Activated CD4-positive, CD25-positive, alpha-beta regulatory T cell treated with anti-CD3 and anti-CD28 coated beads, Interleukin-2, amount 50 U/mL, for 16 hours (primary cell): ENCODE measurements around the gene KCNJ1.

Experiments
- DNase-seq: peaks from one replicate; pipeline ENCODE4 v3.0.0-alpha.2; 2020; ENCODE audit warnings: low read depth, low spot score

KCNJ1 gene

DNA sequence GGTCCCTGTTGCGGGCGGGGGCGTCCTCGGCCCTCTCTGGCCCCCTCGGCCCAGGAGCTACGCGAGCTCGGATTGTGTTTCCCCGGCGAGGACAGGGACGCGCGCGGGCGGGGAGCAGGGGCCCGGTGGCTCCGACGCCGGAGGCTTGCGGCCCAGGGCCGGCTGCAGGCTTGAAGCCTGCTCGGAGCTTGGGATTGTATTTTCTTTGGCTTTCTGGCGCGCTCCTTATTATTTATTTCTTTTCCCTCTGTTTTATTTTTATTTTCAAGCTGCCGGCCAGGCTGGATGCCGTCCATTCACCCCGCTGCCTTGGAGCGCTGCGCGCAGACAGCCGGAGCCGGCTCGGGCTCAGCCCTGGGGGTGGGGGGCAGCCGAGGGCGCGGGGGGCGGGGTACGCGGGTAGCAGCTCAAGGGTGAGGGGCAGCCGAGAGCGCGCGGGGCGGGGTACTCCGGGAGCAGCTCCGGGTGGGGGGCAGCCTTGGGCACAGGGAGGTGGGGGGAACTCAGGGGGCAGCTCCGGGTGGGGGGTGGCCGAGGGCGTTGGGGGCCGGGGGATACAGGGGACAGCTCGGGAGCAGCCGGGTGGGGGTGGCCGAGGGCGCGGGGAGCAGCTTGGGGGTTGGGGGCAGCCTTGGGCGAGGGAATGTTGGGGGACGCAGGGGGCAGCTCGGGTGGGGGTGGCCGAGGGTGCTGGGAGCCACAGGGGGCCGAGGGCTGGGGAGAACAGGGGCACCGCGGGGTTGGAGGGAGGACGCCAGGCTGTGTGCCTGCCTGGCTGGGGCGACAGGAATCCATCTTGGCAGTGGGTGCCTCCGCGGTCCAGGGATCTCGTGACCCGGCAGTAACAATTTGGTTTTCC, 42.7 kb downstream of the KCNJ1 start:
- DNase-seq: no peak

DNA sequence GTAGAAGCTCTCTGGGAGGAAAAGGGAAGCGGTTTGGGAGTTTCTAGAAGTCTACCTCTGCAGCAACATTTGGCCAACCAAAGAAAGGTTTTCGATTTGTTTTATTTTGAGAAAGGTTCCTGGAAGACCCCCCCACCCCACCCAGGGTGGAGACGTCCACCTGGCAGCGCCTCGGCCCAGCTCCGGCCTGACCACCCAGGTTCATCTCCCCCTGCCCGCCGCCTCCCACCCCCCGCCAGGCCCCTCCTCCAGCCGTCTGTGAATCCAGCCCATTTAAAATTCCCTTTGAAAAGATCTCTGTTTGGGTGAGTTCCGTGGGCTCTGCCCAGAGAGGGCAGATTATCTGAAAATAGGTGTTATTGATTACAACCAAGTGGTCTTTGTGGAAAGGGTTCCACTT, 43.3 kb downstream of the KCNJ1 start:
- DNase-seq: no peak

DNA sequence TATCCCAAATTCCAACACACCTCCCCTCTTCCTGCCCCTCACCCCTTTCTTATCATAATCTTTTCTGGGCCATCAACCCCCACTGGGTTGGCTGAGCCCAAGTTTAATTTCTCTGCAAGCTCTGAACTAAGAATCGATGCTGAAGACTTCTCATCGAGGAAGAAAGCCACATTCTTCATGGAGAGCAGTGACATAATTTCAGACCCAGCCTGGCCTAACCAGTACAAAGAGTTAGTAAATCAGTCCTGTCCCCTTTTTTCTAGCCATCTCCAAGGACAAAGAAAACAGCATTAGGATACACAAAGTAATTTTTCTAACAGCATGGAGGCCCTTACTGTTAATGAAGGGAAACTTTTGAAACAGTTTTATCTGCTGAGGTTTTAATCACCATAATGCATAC, 45.0 kb downstream of the KCNJ1 start:
- no peak for DNase-seq

DNA sequence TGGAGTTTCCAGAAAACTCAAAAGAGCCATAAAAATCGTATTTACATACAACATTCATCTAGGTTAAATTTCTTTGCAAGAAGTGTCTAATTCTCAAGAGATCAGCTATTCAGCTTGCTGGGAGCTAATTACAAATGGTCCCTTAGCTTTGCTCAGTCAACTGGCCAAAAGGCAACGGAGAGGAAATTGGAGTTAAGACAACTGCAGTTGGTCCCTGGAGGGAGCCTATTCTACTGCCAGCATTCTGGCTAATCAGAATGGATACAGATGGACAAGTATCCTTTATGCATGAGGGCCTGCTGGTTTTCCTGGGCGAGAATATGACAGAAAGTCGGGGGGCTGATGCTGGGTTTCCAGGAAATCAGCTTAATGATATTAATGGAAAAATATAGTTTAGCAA, 45.5 kb downstream of the KCNJ1 start:
- no peak for DNase-seq

DNA sequence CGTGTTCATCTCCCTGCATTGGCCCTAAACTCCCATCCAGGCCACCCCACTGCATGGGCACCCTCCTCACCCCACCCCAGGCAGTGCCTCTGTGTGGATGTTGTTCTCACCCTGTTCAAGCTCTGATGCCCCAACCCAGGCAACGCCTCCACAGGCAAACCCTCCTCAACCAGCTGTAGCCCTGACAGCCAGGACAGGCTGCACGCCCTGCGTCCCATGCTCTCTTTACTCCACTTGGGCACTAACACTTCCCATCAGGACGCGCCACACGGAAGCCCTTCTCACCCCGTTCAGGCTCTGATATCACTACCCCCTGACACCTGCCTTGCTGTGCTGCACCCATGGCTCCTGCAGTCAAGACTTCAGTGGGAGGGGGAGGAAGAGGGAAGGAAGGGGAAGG, 47.9 kb downstream of the KCNJ1 start:
- DNase-seq: no peak

DNA sequence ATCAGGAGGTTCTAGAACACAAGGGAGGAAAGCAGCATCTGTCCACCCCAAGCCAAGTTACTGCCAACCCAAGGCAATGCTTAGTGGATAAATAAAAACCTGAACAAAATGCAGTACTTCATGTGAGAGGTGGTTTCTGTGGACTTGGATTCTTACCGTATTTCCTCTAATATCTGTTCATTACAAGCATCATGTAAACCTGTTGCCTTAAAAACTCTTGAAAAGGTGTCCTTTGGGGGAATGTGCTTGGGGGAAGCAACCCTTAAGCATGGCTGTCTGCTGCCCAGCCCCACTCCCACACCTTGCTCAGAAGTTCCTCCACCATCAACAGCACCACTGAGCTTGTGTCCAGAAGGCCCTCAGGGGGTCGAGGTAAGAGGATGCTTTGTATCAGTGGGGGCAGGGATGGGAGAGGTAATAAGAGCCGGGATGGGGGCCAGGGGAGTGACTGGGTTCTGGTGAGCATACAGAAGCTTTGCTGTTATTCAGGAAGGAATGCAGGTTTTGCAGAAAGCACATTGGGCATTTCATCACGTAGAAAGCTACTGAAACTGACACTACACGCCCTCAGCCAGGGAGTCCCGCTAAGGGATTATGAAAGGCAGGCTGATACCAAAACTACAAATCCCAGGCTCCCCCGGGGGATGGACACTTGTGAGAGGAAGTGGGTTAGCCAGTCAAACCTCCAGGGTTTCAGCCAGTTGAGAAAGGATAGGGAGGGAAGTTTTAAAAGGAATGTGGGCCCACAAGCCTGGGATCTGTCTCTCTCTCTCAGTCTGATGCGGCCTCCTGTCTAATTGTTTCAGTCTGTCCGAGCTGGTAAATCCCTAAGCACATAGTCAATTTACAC, 52.0 kb downstream of the KCNJ1 start:
- DNase-seq: no peak

DNA sequence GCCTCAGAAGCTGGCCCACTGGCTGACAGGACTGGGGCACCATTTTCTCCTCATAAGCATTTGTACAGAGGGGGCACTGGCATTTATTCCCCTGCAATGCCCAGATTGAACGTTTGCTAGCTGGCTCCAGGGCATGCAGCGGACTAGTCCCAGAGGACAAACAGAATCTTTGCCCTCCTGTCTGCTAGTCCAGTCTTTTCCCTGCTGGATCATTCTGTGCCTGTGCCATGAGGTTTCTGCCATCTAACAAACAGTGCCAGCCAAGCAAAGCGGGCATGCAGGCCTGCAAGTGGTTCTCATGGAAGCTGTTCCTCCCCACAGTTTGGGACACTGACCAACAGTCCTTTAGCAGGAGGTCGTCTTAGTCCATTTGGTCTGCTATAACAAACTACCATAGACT, 53.4 kb downstream of the KCNJ1 start:
- DNase-seq: no peak

DNA sequence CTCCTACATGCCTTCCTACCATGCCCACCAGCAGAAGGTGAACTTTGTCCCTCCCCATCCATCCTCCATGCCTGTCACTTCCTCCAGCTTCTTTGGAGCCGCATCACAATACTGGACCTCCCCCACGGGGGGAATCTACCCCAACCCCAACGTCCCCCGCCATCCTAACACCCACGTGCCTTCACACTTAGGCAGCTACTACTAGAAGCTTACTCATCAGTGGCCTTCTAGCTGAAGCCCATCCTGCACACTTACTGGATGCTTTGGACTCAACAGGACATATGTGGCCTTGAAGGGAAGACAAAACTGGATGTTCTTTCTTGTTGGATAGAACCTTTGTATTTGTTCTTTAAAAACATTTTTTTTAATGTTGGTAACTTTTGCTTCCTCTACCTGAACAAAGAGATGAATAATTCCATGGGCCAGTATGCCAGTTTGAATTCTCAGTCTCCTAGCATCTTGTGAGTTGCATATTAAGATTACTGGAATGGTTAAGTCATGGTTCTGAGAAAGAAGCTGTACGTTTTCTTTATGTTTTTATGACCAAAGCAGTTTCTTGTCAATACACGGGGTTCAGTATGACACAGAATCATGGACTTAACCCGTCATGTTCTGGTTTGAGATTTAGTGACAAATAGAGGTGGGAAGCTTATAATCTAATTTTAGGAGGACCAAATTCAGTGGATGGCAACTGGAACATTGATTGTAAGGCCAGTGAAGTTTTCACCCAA, 56.1 kb downstream of the KCNJ1 start:
- DNase-seq: no peak

DNA sequence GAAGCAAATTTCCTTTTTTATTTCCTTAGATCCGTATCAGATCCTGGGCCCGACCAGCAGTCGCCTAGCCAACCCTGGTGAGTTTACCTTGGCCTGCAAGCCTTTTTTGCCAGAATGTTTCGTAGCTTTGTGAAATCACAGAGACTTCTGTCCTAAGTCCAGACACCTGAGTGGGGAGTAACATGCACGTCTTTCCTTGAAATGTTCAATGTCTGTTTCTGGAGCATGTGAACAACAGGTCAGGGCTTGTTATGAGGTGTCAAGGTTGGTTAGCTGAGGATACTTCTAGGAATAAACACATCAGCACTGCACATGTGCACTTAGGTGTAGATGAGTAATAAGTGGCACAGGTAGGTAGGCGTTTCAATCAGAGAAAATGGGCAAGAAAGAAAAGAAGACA, 58.0 kb downstream of the KCNJ1 start:
- DNase-seq: no peak

DNA sequence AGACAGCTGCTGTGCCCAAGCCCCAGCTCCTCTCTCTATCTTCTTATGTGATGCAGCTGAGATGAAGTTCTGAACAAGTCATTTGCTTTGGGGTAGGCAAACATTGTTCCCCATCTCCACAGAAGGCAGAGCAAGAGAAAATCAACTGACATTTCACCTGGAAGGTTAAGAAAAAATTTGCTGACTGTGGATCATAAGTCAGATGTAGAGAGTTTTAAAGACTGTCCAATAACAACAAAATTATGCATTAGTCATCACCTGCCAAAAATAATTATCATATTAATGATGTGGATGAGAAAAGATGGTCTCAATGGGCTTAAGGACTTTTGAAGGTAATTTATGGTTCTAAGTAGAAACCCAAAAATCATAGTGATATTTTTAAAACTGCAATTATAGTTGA, 59.2 kb downstream of the KCNJ1 start:
- no peak for DNase-seq

DNA sequence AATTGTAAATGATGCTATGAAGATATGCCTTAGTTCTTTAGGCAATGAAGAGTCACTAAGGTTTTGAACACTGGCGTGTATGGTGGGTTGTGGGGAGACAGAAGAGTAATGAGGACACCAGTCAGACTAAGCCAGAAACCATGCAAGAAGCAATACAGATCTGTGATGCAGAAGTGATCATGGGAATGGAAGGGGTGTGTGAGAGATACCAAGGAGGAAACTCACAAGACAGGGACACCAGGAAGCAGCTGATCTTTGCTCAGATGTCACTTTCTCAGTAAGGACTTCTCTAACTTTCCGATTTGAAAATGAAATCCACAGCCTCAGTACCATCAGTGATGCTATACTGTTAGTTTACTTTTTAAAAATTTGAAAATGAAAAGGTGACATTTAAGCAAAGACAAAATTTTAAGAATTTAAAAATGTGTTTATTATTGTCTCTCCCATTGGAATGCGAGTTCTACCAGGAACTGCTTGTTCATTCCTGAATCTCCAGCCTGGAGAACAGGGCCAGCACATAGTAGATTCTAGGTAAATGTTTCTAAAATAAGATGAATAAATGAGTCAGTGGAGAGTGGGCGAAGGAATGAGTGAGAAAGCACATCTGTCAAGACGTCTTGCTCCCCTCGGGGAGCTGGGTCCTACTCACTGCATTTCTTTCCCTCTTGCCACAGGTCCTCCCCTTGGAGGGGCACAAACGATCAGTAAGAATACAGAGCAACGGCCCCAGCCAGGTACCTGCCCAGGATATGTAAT, 60.4 kb downstream of the KCNJ1 start:
- DNase-seq: no peak

DNA sequence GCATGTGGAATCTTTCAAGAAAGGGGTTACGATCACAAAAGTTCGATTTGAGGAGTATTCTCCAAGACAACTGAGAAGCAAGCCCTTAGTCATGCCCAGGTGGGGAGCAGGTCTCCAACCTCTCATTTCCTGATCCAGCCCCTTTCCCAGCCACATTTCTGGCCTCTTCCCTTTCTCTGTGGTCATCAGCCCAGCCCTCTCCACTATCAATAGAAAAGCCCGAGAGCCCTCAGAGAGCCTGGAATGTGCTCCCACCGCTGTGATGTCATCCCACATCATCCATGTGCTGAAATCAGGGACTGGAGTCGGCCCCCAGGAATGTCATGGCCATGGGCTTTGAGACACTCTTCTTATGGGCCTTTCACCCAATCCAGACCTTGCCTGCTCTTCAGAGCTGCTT, 62.6 kb downstream of the KCNJ1 start:
- DNase-seq: no peak

DNA sequence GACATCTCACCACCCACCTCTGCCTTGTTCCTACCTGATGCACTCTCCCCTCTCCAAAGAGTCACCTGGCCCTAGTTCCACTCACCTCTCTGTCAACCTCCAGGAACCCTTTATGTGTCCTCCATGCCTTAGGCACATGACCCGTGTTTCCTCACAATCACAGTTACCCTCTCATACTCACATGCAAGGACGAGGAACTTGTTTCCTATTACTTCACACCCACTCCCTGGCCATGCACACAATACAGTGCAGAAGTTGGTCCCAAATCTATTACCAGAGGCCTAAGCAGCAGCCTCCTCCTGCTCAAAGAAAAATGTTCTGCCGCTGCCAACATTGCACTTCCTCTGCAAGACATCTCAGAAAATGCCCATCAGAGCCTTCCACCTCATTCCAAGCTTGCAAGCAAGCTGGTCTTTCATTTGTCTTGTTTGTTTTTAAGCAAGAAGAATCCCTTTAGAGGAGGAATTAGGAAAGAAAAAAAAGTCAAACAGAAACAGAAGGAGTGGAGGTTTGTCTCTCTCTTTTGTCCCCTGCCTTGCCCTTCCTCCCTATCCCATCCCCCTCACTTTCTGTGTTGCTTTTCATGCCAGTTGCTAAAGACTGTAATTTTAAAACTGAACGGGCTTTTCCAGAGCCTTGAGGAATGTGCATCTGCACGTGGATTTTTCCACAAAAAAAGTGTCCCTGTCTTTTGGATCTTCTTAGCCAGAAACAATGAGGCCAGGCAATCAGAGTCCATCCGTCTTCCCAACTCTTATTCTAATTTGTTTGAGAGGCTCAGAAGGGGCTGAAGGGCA, 63.4 kb downstream of the KCNJ1 start:
- no peak for DNase-seq

DNA sequence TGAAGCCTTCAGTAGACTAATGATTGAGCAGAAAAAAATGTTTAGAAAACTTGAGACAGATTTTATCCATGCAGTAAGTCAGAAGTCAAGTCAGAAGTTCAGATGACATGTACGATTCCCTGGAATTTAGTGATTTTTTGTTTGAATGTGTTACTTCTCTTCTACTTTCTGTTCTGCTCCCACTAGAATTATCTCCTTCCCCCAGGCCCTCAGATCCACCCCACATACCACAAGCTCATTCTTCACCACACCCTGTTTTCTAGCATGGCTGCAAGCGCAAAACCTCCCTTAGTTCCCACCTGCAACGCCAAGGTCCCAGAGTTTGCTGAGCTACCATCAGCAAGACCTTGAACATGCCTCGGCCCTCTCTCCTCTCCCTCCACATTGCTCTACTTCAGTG, 64.1 kb downstream of the KCNJ1 start:
- DNase-seq: no peak

DNA sequence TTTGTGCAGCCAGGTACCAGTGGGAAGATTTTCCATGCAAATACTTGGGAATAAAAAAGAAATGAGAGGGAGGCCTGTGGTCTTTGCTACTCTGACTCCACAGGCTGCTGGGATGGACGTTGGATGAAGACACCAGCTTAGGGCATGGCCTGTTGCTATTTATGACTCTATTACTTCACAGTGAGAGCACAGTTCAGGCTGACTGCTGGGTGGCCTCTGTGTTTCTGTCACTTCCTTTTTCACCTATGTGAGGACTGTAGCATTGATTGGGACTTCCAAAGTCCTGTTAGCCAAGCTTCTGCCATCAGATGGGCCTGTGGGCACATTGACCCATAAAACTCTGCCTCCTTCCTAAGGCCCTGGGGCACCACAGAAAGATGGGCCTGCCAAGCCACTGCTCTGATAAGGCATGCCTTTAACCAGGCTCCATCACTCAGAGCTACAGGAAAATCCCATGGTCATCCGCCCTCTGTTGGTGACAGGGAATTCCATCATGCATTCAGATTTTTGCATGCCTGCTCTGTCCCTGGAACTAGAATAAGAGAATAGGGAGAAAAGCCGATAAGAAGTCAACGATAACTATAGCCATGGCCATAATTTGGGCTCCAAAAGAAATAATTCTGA, 64.6 kb downstream of the KCNJ1 start:
- no peak for DNase-seq

DNA sequence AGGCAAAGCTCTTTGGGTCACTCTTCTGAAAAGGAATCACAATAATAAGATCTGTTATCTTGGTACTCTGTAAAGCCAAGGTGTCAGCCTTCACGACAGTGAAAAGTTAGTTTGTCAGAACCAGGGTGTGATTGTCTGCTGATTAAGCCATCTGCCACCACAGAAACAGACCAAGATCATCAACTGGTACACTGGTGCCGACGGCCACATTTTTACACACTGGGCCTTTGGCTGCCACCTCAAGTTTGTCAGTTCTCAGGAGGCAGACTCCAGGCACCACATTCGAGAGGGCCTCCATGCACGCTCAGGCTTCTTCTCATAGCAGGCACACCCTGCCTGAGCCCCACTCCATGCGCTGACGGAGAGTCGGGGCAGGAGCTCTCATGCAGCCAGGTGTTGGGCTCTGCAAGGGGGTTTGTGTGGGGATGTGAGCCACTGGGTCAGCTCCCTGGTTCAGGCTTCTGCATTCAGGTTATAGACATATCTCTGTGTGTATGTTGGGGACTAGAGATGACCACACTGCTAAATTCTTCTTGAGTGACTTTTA, 66.2 kb downstream of the KCNJ1 start:
- no peak for DNase-seq

DNA sequence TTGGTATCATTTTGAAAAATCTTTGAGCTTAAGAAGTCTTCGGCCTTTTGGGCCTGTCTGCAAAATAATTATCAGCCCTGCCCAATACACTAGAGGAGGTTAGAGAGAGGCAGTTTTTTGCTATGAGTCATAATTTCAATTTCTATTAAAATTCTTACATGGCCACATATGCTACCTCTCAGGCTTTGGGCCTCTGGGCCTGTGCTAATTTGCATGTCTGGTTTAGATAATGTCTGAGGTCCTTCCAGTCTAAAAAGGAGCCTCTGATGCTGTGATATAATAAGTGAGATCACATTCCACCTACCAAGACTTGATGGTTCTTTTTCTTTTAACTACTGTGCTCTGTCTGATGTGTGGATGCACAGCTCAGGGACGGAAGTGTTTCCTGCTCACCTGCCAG, 70.8 kb downstream of the KCNJ1 start:
- no peak for DNase-seq

DNA sequence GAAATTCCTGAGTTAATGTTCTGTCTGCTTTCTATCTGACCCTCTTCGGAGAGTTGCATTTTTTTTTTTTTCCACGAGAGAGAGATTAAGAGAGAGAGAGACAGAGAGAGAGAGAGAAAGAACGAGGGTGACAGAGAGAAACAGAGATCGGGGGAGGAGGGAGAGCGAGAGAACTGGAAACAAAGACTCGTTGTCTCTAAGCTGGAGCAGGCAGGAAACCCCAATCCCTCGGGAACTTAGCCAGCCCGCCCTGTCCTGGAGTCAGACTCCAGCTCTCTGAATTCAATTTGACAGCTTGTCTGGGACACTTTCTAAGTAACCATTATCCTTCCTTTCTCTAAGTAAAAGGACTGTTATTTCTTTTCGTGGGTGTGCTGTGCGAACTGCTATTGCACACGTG, 76.9 kb downstream of the KCNJ1 start:
- no peak for DNase-seq

DNA sequence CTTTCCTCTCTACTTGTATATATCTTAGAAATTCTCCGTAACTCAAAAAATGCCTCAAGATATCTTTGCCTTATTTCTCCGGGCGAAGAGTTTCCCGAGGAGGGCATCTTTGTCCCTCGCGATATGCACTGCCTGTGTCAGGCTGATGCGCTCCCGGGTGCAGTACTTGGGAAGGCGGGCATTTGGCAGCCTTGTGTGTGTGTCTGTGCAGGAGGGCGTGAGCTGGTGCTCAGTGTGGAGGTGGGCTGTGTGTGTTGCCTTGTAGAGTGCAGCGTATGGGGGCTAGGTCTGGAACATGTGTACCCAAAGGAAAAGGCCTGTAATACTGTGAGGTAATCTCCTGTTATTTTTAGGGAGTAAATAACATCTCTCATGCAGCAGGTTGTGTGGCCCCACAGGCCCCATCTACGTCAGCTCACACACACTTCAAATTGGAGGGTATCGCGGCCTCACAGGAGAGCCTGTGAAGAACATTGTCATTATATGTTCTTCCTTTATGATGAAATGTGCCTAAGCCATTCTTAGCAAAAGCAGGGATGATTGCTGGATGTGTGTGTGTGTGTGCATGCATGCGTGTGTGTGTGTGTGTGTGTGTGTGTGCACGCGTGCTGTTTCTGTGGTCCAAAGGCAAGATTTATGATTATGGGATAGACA, 77.5 kb downstream of the KCNJ1 start:
- no peak for DNase-seq
